GM12801 (cell line): ENCODE data around the gene CRTAP.

Source experiments
- CTCF ChIP-seq: IDR thresholded peaks from one replicate; pipeline ENCODE4 v1.5.1; 2011; ENCODE audit warnings: control low read depth; ENCODE audit not compliant: insufficient read length; ENCODE audit errors: extremely low read depth

CRTAP gene

GRCh38 chr3:33159981-33160380 lies 46.2 kb downstream of the CRTAP start:
- TF ChIP-seq CTCF, result no peak

- TF ChIP-seq CTCF, result no peak
Measured at GRCh38 chr3:33165372-33165771, 51.6 kb downstream of the CRTAP start.

GRCh38 chr3:33166095-33166494 lies 52.3 kb downstream of the CRTAP start:
- no peak for TF ChIP-seq CTCF

- TF ChIP-seq CTCF, result no peak
Measured at GRCh38 chr3:33167284-33167683, 53.5 kb downstream of the CRTAP start.

- no peak for TF ChIP-seq CTCF
Measured at GRCh38 chr3:33167716-33168336, 54.0 kb downstream of the CRTAP start.

GRCh38 chr3:33170531-33170930 lies 56.7 kb downstream of the CRTAP start:
- no peak for TF ChIP-seq CTCF

- TF ChIP-seq CTCF, result no peak
Measured at GRCh38 chr3:33171580-33171979, 57.8 kb downstream of the CRTAP start.
